ENCODE results near the gene MLH1.
"Not testable (repeated sequence)": the region's sequence is repeated elsewhere in the genome, so short reads cannot be mapped to it uniquely, and the experiment has no call there.

Gene MLH1

GRCh38 chr3:37053753-37054152, 60.4 kb downstream of the MLH1 start:
- H3K36me3 ChIP-seq (ENCODE audit: control insufficient read depth, insufficient read depth, low read length): peaks cover 55% of the 10 kb centered on the region
- no peaks in the 10 kb centered on the region for H3K27me3 ChIP-seq (replicated peaks; ENCODE audit: control insufficient read depth, insufficient read depth, low read length, poor library complexity, severe bottlenecking)
- DNase-seq: no peak
- H3K4me3 ChIP-seq (ENCODE audit: insufficient read depth, low read depth, low read length, poor library complexity, severe bottlenecking): no peak overlapping the region
- H3K9me3 ChIP-seq (ENCODE audit: control insufficient read depth, low read length): no peaks in the 10 kb centered on the region
- H3K4me1 ChIP-seq (ENCODE audit: control insufficient read depth, insufficient read depth, low read length, poor library complexity, severe bottlenecking): no peaks in the 10 kb centered on the region
- no peak overlapping the region for H3K27ac ChIP-seq (ENCODE audit: insufficient read depth, low read length, poor library complexity, severe bottlenecking)

- Histone ChIP-seq H3K27me3 (replicated peaks; ENCODE audit: control insufficient read depth, insufficient read depth, low read length, poor library complexity, severe bottlenecking) (no peaks in the 10 kb centered on the region), H3K36me3 (ENCODE audit: control insufficient read depth, insufficient read depth, low read length) (peaks cover 50% of the 10 kb centered on the region), H3K4me1 (ENCODE audit: control insufficient read depth, insufficient read depth, low read length, poor library complexity, severe bottlenecking) (no peaks in the 10 kb centered on the region), H3K9me3 (ENCODE audit: control insufficient read depth, low read length) (no peaks in the 10 kb centered on the region), H3K4me3 (ENCODE audit: insufficient read depth, low read depth, low read length, poor library complexity, severe bottlenecking) (no peak overlapping the region), H3K27ac (ENCODE audit: insufficient read depth, low read length, poor library complexity, severe bottlenecking) (no peak overlapping the region)
- DNase-seq: no peak
Observed at GRCh38 chr3:37054370-37054769, 61.1 kb downstream of the MLH1 start.

GRCh38 chr3:37055077-37055476, 61.8 kb downstream of the MLH1 start:
- peaks cover 43% of the 10 kb centered on the region for H3K36me3 ChIP-seq (ENCODE audit: control insufficient read depth, insufficient read depth, low read length)

GRCh38 chr3:37056826-37057225, 63.5 kb downstream of the MLH1 start:
- Histone ChIP-seq H3K36me3 (ENCODE audit: control insufficient read depth, insufficient read depth, low read length) (peaks cover 34% of the 10 kb centered on the region), H3K27me3 (replicated peaks; ENCODE audit: control insufficient read depth, insufficient read depth, low read length, poor library complexity, severe bottlenecking) (no peaks in the 10 kb centered on the region), H3K4me3 (ENCODE audit: insufficient read depth, low read depth, low read length, poor library complexity, severe bottlenecking) (no peak overlapping the region), H3K27ac (ENCODE audit: insufficient read depth, low read length, poor library complexity, severe bottlenecking) (no peak overlapping the region), H3K4me1 (ENCODE audit: control insufficient read depth, insufficient read depth, low read length, poor library complexity, severe bottlenecking) (no peaks in the 10 kb centered on the region), H3K9me3 (ENCODE audit: control insufficient read depth, low read length) (no peaks in the 10 kb centered on the region)
- DNase-seq: no peak

More at GRCh38 chr3:37055077-37055476, 61.8 kb downstream of the MLH1 start:
- not testable (repeated sequence) for H3K27me3 ChIP-seq (replicated peaks; ENCODE audit: control insufficient read depth, insufficient read depth, low read length, poor library complexity, severe bottlenecking); H3K9me3 ChIP-seq (ENCODE audit: control insufficient read depth, low read length); DNase-seq; H3K4me3 ChIP-seq (ENCODE audit: insufficient read depth, low read depth, low read length, poor library complexity, severe bottlenecking); H3K4me1 ChIP-seq (ENCODE audit: control insufficient read depth, insufficient read depth, low read length, poor library complexity, severe bottlenecking); H3K27ac ChIP-seq (ENCODE audit: insufficient read depth, low read length, poor library complexity, severe bottlenecking)

DNA sequence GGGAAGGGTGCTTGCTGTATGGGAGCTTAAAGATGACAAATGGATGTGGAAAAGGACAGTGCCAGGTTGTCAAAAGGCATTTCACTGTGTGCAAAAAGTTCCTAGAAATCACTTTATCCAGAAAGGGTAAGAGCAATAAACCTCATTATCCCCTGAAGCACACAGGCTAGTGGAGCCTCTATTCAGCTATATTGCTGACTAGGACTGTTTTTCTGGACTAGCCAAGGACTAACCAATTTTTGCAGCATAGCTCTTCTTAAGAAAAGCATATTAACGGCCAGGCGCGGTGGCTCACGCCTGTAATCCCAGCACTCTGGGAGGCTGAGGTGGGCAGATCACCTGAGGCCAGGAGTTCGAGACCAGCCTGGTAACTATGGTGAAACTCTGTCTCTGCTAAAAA, 64.8 kb downstream of the MLH1 start:
- H3K4me3 ChIP-seq (ENCODE audit: insufficient read depth, low read depth, low read length, poor library complexity, severe bottlenecking): no peak overlapping the region
- H3K9me3 ChIP-seq (ENCODE audit: control insufficient read depth, low read length): no peaks in the 10 kb centered on the region
- no peak for DNase-seq
- no peak overlapping the region for H3K27ac ChIP-seq (ENCODE audit: insufficient read depth, low read length, poor library complexity, severe bottlenecking)
- peaks cover 39% of the 10 kb centered on the region for H3K36me3 ChIP-seq (ENCODE audit: control insufficient read depth, insufficient read depth, low read length)
- no peaks in the 10 kb centered on the region for H3K27me3 ChIP-seq (replicated peaks; ENCODE audit: control insufficient read depth, insufficient read depth, low read length, poor library complexity, severe bottlenecking)
- H3K4me1 ChIP-seq (ENCODE audit: control insufficient read depth, insufficient read depth, low read length, poor library complexity, severe bottlenecking): no peaks in the 10 kb centered on the region

DNA sequence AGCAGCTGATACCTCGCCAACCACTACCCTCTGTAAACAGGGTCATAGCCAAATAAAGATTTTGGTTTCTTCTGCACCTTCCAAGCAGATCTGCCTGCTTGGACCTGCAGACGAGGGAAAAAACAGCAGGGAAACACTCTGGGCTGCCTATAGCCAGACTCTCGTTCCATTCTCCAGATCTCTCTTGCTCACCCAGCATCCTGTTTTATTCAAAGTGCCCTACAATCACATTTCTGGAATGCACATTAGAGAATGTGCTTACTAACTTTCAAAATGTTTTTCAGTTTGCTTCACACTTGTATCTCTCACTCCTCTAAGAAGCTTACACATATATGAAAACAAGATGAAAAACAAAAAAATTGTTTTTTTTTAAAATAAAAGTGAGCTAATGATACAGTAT, 71.4 kb downstream of the MLH1 start:
- Histone ChIP-seq H3K27ac (ENCODE audit: insufficient read depth, low read length, poor library complexity, severe bottlenecking) (no peak overlapping the region), H3K36me3 (ENCODE audit: control insufficient read depth, insufficient read depth, low read length) (peaks cover 9% of the 10 kb centered on the region), H3K9me3 (ENCODE audit: control insufficient read depth, low read length) (no peaks in the 10 kb centered on the region), H3K4me3 (ENCODE audit: insufficient read depth, low read depth, low read length, poor library complexity, severe bottlenecking) (no peak overlapping the region), H3K27me3 (replicated peaks; ENCODE audit: control insufficient read depth, insufficient read depth, low read length, poor library complexity, severe bottlenecking) (no peaks in the 10 kb centered on the region), H3K4me1 (ENCODE audit: control insufficient read depth, insufficient read depth, low read length, poor library complexity, severe bottlenecking) (no peaks in the 10 kb centered on the region)
- DNase-seq: no peak

- Histone ChIP-seq H3K4me3 (ENCODE audit: insufficient read depth, low read depth, low read length, poor library complexity, severe bottlenecking) (no peak overlapping the region), H3K27me3 (replicated peaks; ENCODE audit: control insufficient read depth, insufficient read depth, low read length, poor library complexity, severe bottlenecking) (no peaks in the 10 kb centered on the region), H3K27ac (ENCODE audit: insufficient read depth, low read length, poor library complexity, severe bottlenecking) (no peak overlapping the region), H3K4me1 (ENCODE audit: control insufficient read depth, insufficient read depth, low read length, poor library complexity, severe bottlenecking) (no peaks in the 10 kb centered on the region), H3K36me3 (ENCODE audit: control insufficient read depth, insufficient read depth, low read length) (peaks cover 13% of the 10 kb centered on the region), H3K9me3 (ENCODE audit: control insufficient read depth, low read length) (no peaks in the 10 kb centered on the region)
- no peak for DNase-seq
Observed at GRCh38 chr3:37067577-37067976, 74.3 kb downstream of the MLH1 start.

DNA sequence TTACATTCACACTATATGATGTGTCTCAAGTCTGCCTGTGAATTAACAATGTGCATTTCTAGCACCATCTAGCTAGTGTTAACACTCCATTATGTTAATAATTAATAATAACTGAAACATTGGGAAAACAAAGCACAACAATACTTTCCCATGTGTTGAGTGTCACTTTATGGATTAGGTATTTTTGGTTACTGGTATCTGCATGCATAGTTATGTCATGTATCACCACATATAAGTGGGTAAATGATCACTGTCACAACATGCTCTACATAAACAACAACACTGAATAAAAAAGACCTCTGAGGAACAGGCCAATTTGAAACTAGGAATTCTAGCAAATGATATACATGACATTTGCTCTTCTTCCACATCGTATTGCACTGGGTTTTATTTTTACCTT, 74.7 kb downstream of the MLH1 start:
- Histone ChIP-seq H3K27ac (ENCODE audit: insufficient read depth, low read length, poor library complexity, severe bottlenecking) (no peak overlapping the region), H3K27me3 (replicated peaks; ENCODE audit: control insufficient read depth, insufficient read depth, low read length, poor library complexity, severe bottlenecking) (no peaks in the 10 kb centered on the region), H3K9me3 (ENCODE audit: control insufficient read depth, low read length) (no peaks in the 10 kb centered on the region), H3K36me3 (ENCODE audit: control insufficient read depth, insufficient read depth, low read length) (peaks cover 9% of the 10 kb centered on the region), H3K4me3 (ENCODE audit: insufficient read depth, low read depth, low read length, poor library complexity, severe bottlenecking) (no peak overlapping the region), H3K4me1 (ENCODE audit: control insufficient read depth, insufficient read depth, low read length, poor library complexity, severe bottlenecking) (no peaks in the 10 kb centered on the region)
- DNase-seq: no peak

DNA sequence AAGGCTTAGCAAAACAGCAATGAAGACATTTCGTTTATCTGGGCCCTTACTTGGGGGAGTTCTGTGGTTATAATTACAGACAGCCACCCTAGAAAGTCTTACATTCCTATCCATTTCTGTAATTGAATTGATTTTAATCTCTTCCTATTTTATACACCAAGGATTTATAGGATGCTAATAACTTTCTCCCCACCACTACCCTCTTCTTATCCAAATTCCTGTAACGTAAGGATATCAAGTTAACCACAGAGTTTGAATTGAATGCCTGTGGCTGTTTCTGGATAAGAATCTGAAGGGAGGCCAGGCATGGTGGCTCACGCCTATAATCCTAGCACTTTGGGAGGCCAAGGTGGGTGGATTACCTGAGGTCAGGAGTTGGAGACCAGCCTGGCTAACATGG, 78.6 kb downstream of the MLH1 start:
- no peaks in the 10 kb centered on the region for H3K27me3 ChIP-seq (replicated peaks; ENCODE audit: control insufficient read depth, insufficient read depth, low read length, poor library complexity, severe bottlenecking)
- no peak for DNase-seq
- H3K4me3 ChIP-seq (ENCODE audit: insufficient read depth, low read depth, low read length, poor library complexity, severe bottlenecking): no peak overlapping the region
- peaks cover 7% of the 10 kb centered on the region for H3K36me3 ChIP-seq (ENCODE audit: control insufficient read depth, insufficient read depth, low read length)
- H3K9me3 ChIP-seq (ENCODE audit: control insufficient read depth, low read length): no peaks in the 10 kb centered on the region
- H3K4me1 ChIP-seq (ENCODE audit: control insufficient read depth, insufficient read depth, low read length, poor library complexity, severe bottlenecking): no peaks in the 10 kb centered on the region
- no peak overlapping the region for H3K27ac ChIP-seq (ENCODE audit: insufficient read depth, low read length, poor library complexity, severe bottlenecking)

DNA sequence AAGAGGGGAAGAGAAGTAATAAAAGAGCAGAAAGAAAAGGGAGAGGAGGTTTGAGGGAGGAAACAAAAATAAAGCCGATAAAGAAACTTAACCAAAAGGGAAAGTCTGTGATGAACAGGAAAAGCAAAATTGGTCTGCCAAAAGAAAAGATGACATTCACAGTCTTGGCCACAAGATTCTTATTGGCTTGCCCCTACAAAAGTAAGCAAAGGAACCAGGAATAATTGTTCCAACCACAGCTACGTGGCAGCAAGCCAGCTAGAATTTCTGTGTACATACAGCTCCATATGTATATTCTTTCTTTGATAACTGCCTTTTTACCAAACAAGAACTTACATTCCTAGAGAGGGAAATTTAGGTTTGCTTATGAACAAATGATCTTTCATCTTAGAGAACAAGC, 79.6 kb downstream of the MLH1 start:
- H3K9me3 ChIP-seq (ENCODE audit: control insufficient read depth, low read length): no peaks in the 10 kb centered on the region
- no peak overlapping the region for H3K4me3 ChIP-seq (ENCODE audit: insufficient read depth, low read depth, low read length, poor library complexity, severe bottlenecking)
- peaks cover 7% of the 10 kb centered on the region for H3K36me3 ChIP-seq (ENCODE audit: control insufficient read depth, insufficient read depth, low read length)
- H3K27me3 ChIP-seq (replicated peaks; ENCODE audit: control insufficient read depth, insufficient read depth, low read length, poor library complexity, severe bottlenecking): no peaks in the 10 kb centered on the region
- H3K27ac ChIP-seq (ENCODE audit: insufficient read depth, low read length, poor library complexity, severe bottlenecking): no peak overlapping the region
- DNase-seq: no peak
- no peaks in the 10 kb centered on the region for H3K4me1 ChIP-seq (ENCODE audit: control insufficient read depth, insufficient read depth, low read length, poor library complexity, severe bottlenecking)

DNA sequence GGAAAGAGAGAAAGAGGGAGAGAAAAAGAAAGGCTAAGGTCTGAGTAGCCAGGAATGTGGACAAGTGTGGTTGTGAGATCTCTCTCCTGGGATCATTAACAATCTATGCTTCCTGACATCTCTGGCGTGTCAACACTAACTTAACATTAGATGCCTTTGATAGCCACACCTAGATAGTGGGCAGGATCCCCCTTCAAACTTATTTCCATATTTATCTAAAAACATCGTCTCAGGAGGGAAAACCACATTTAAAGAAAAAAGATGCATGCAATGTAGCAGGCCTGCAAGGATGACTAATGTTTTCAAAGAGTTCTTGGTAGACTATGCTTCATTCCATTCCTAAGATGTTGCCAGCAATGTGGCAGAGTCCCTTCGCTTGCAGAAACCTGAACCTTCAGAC, 80.9 kb downstream of the MLH1 start:
- DNase-seq: no peak
- Histone ChIP-seq H3K9me3 (ENCODE audit: control insufficient read depth, low read length) (no peaks in the 10 kb centered on the region), H3K27me3 (replicated peaks; ENCODE audit: control insufficient read depth, insufficient read depth, low read length, poor library complexity, severe bottlenecking) (no peaks in the 10 kb centered on the region), H3K36me3 (ENCODE audit: control insufficient read depth, insufficient read depth, low read length) (peaks cover 9% of the 10 kb centered on the region), H3K27ac (ENCODE audit: insufficient read depth, low read length, poor library complexity, severe bottlenecking) (no peak overlapping the region), H3K4me1 (ENCODE audit: control insufficient read depth, insufficient read depth, low read length, poor library complexity, severe bottlenecking) (no peaks in the 10 kb centered on the region), H3K4me3 (ENCODE audit: insufficient read depth, low read depth, low read length, poor library complexity, severe bottlenecking) (no peak overlapping the region)

Measured in effector memory CD4-positive, alpha-beta T cell (primary cell).